Heart left ventricle (tissue), 13 donors: ENCODE data around the gene LAMA3.

Source experiments
- CTCF ChIP-seq, 12 donors: fragments of 200-600 bp; sonication (generic) in 4 of 12; IDR thresholded peaks; one replicate each; pipeline versions ENCODE4 v1.5.0 to v1.8.0; 2018 to 2022; ENCODE audit warnings: antibody characterized with exemption in 12 of 12, mild to moderate bottlenecking in 5 of 12
- POLR2A ChIP-seq, 2 donors: fragments of 450-650 bp; IDR thresholded peaks; one replicate each; pipeline ENCODE4 v1.6.1; 2017; ENCODE audit warnings: antibody characterized with exemption in 2 of 2, mild to moderate bottlenecking in 2 of 2, moderate library complexity in 2 of 2
- donor health status: ischemic (EF 13 %, LVEDD 7.1; RV severe dilation, severe dysfunction).
- donor health status: DM: no; HTN: yes; CAD: no.
- donor health status: DM: no; HTN: no; CAD: no.
- donor health status: ischemic (EF 25% LVEDD 6.9; RV normal size, moderate dysfunction).
- donor health status: ischemic (EF 25% LVEDD 5.7; RV mildly dilated, moderate dysfunction).
- donor health status: ischemic (EF 35%, LVEDD 5.7; RV mildly dilated, moderate dysfunction).
- donor health status: nonischemic (EF 11% LVEDD 7.7; RV severe dilation, severe dysfunction).
- donor health status: DM: yes; HTN: yes; CAD: no.
- donor health status: PGD.
- donor health status: ischemic (EF 29% LVEDD 5.4; RV normal size, mild dysfunction).
- donor health status: nonischemic (EF 23%, LVEDD 6.1; RV moderate dilation, normal function).

GRCh38 chr18:23927821-23928746 is 238.8 kb downstream of the LAMA3 start:
- TF ChIP-seq CTCF (IDR thresholded peaks at IDR 0.05) (no peak), POLR2A (IDR thresholded peaks at IDR 0.05) (no peak)
